H1 (cell line): ENCODE measurements around the gene E2F3. TPM values are rescaled to one million over a fixed set of nuclear protein-coding genes. Genes with fewer than 3 reads are reported as not detected.

Experiments
- BCL11A ChIP-seq, 2 experiments: IDR thresholded peaks; one replicate each; pipeline ENCODE4 v1.6.1; 2011; ENCODE audit warnings: low read depth in 2 of 2, low read length in 2 of 2, mild to moderate bottlenecking in 2 of 2
- BRCA1 ChIP-seq: IDR thresholded peaks from 2 replicates; pipeline ENCODE4 v1.6.1; 2012; ENCODE audit warnings: low read depth, low read length, improper control_type of control experiment
- CBX8 ChIP-seq: fragments of 300-800, 300-1000 bp; sonication (generic); IDR thresholded peaks from 2 replicates; pipeline ENCODE4 v1.7.1; 2016; ENCODE audit warnings: low read depth, low read length, borderline replicate concordance
- CTBP2 ChIP-seq: IDR thresholded peaks from 2 replicates; pipeline ENCODE4 v1.7.0; 2011; ENCODE audit warnings: borderline replicate concordance, mild to moderate bottlenecking, moderate library complexity, mixed read lengths, low read length; ENCODE audit not compliant: insufficient read depth, insufficient read length
- EZH2 ChIP-seq: fragments of 200-600 bp; sonication (generic); IDR thresholded peaks from 2 replicates; pipeline ENCODE4 v1.7.1; 2012; ENCODE audit warnings: low read depth, mild to moderate bottlenecking, moderate library complexity, low read length, inconsistent platforms; ENCODE audit not compliant: severe bottlenecking
- FOSL1 ChIP-seq: IDR thresholded peaks from 2 replicates; pipeline ENCODE4 v1.6.1; 2011; ENCODE audit warnings: mild to moderate bottlenecking, low read depth, low read length, moderate library complexity; ENCODE audit not compliant: insufficient read depth
- GABPA ChIP-seq: IDR thresholded peaks from 2 replicates; pipeline ENCODE4 v1.6.1; 2011; ENCODE audit warnings: mild to moderate bottlenecking, low read length, moderate library complexity, borderline replicate concordance; ENCODE audit not compliant: insufficient read depth
- HDAC2 ChIP-seq, 2 experiments: fragments of 300-600 bp in 1 of 2; sonication (generic) in 1 of 2; IDR thresholded peaks; 2 replicates each; pipeline ENCODE4 v1.6.1; 2011 to 2012; ENCODE audit warnings: low read depth in 2 of 2, low read length in 2 of 2, mild to moderate bottlenecking in 2 of 2, moderate library complexity in 2 of 2, borderline replicate concordance in 1 of 2, inconsistent platforms in 1 of 2
- KDM4A ChIP-seq: IDR thresholded peaks from one replicate; pipeline ENCODE4 v1.7.1; 2012; ENCODE audit warnings: low read depth, mild to moderate bottlenecking, moderate library complexity, low read length, inconsistent platforms; ENCODE audit not compliant: severe bottlenecking
- NRF1 ChIP-seq: IDR thresholded peaks from 2 replicates; pipeline ENCODE4 v1.6.1; 2011; ENCODE audit warnings: mild to moderate bottlenecking, low read depth, low read length, improper control_type of control experiment
- POLR2AphosphoS5 ChIP-seq: IDR thresholded peaks from 2 replicates; pipeline ENCODE4 v1.6.1; 2011; ENCODE audit warnings: low read depth, low read length
- POU5F1 ChIP-seq: IDR thresholded peaks from 2 replicates; pipeline ENCODE4 v1.6.1; 2011; ENCODE audit warnings: low read depth, mild to moderate bottlenecking, low read length, moderate library complexity
- RNF2 ChIP-seq: fragments of 200-900, 300-1000 bp; sonication (generic); IDR thresholded peaks from 2 replicates; pipeline ENCODE4 v1.7.1; 2016; ENCODE audit warnings: borderline replicate concordance, low read depth, mild to moderate bottlenecking, antibody characterized with exemption, low read length; ENCODE audit not compliant: poor library complexity, severe bottlenecking; ENCODE audit errors: missing control alignments
- RXRA ChIP-seq: IDR thresholded peaks from 2 replicates; pipeline ENCODE4 v1.6.1; 2011; ENCODE audit warnings: low read depth, mild to moderate bottlenecking, low read length, moderate library complexity; ENCODE audit not compliant: insufficient read depth
- SAP30 ChIP-seq: fragments of 300-600 bp; sonication (generic); IDR thresholded peaks from 2 replicates; pipeline ENCODE4 v1.7.1; 2012; ENCODE audit warnings: low read length, moderate library complexity, mild to moderate bottlenecking, inconsistent platforms; ENCODE audit not compliant: insufficient read depth, insufficient replicate concordance
- SIN3A ChIP-seq, 2 experiments: IDR thresholded peaks in 1 of 2; conservative IDR thresholded peaks in 1 of 2; 2 replicates each; pipeline ENCODE4 v1.6.1; 2011 to 2012; ENCODE audit warnings: low read length in 2 of 2, improper control_type of control experiment in 1 of 2, low read depth in 1 of 2, mild to moderate bottlenecking in 1 of 2
- SIRT6 ChIP-seq: IDR thresholded peaks from one replicate; pipeline ENCODE4 v1.7.1; 2012; ENCODE audit warnings: low read length, inconsistent platforms
- SIX5 ChIP-seq: IDR thresholded peaks from 2 replicates; pipeline ENCODE4 v1.6.1; 2011; ENCODE audit warnings: mild to moderate bottlenecking, low read depth, low read length
- TEAD4 ChIP-seq: IDR thresholded peaks from 2 replicates; pipeline ENCODE4 v1.6.1; 2012; ENCODE audit warnings: low read depth, low read length, inconsistent platforms, mixed read lengths
- YY1 ChIP-seq: IDR thresholded peaks from 2 replicates; pipeline ENCODE4 v1.6.1; 2011; ENCODE audit warnings: low read depth, mild to moderate bottlenecking, low read length
- polyA plus RNA-seq, 7 experiments: library from polyadenylated mRNA; depleted of rRNA in 3 of 7; stranded (reverse) in 5 of 7; unstranded in 2 of 7; fragments of >200 nt in 5 of 7; fragments of 200-250 nt in 2 of 7; gene quantifications; 1 replicate in 5 of 7; 2 replicates in 1 of 7; 4 replicates in 1 of 7; pipeline versions ENCODE4 v1.2.1 to v1.2.3, GENCODE V29; 2011 to 2013; ENCODE audit warnings: missing spikeins in 2 of 7, mixed read lengths in 2 of 7
- total RNA-seq: library from RNA; stranded (reverse); fragmentation: NEBNext Ultra II Directional; extraction: Animal tissue kit (Norgen Biotek cat#: 25700); gene quantifications from 2 replicates; pipeline ENCODE4 v1.2.1, GENCODE V29; 2021
- TF ChIP-seq, protein P1 (sequence below): IDR thresholded peaks from 2 replicates; pipeline ENCODE4 v1.6.1; 2012; ENCODE audit warnings: inconsistent platforms

The E2F3 gene
- total and polyA plus RNA-seq, 2 of the 8 experiments (the other 6 are each of a cell fraction or from before 2014, with no cell fraction given), result 14.9 to 42.2 TPM

DNA sequence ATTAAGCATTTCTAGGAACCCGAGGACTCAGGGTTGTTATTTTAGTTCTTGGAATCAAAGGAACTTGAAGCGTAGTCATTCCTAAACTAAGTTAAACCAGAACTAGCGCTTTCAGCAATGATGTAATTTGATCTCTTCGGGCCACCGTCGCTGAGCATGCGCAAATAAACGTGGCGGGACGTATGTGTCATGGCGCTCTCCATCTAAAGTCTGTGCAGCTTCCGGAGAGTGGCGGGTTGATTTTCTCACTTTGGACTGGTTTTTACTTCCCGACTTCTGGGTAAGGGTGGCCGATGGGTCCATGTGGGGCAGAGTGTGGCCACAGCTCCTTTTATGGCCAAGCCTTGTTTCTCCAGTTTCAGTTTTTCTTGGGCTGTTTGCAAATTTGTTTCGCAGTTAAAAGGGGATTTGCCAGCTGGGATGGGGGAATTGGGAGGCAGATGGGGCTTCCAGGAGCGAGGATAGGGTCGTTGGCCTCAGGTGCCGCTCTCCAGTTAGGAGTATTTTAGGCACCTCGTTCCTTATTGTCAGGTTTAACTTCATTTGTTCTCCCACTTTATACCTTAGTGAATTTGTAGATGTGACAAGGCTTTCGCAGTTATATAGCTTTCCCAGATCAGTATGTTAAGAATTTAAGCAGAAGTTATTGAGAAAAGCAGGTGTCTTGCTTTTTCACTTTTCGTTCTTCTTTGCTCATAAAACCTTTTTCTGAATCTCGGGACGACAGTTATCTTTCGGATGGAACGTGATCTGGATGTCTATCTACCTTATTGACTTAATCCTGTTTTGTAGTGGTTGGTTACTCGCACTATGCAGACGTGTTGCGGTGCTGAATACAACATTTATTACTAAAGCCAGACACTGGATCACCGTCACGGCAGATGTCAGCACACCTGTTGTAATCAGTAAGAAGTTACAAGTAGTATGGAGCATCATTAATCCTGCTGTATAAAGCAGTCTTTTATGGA, 132.9 kb downstream of the E2F3 start, which contains the start of gene CDKAL1 (continued):
- TF ChIP-seq RNF2 (no peak), SIRT6 (no peak), KDM4A (no peak), CTBP2 (no peak), BCL11A (IDR thresholded peaks at IDR 0.05; ENCODE audit: low read depth in 2 of 2, low read length in 2 of 2) (no peak), SIX5 (0 out of 2 replicates have a peak, but pooled peaks have one; percentile 15), SIN3A (conservative IDR thresholded peaks at IDR 0.05 in 1 of 2, IDR thresholded peaks at IDR 0.05 in 1 of 2; ENCODE audit: low read depth in 1 of 2, low read length in 2 of 2) (peak; percentile 57 to 61; a peak in 1 of 4 replicates), CBX8 (no peak), POLR2AphosphoS5 (peak; percentile 96), POU5F1 (no peak), SAP30 (no peak), GABPA (no peak), NRF1 (peak; percentile 75), FOSL1 (no peak), YY1 (peak; percentile 97), BRCA1 (no peak), HDAC2 (IDR thresholded peaks at IDR 0.05; ENCODE audit: borderline replicate concordance in 1 of 2, low read depth in 2 of 2, low read length in 2 of 2) (peak in 1 of 2 experiments; percentile 49; a peak in 1 of 4 replicates), TEAD4 (no peak), EZH2 (no peak), RXRA (no peak)
- TF ChIP-seq, protein P1, sequence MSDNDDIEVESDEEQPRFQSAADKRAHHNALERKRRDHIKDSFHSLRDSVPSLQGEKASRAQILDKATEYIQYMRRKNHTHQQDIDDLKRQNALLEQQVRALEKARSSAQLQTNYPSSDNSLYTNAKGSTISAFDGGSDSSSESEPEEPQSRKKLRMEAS, result peak; percentile 49; the same call in 1 of the 2 replicates
